ENCODE data around the gene SAMD8.
"Not testable (repeated sequence)": the region's sequence is repeated elsewhere in the genome, so short reads cannot be mapped to it uniquely, and the experiment has no call there.

The SAMD8 gene

GRCh38 chr10:75176046-75176445 lies 64.6 kb downstream of the SAMD8 start:
- no peak for DNase-seq
- intact Hi-C loops (cut with DNase I): no loop called here

GRCh38 chr10:75176736-75177135 lies 65.3 kb downstream of the SAMD8 start:
- intact Hi-C loops (cut with DNase I): no loop called here
- DNase-seq: no peak

GRCh38 chr10:75179657-75180177 lies 68.3 kb downstream of the SAMD8 start:
- intact Hi-C loops (cut with DNase I): no loop called here

GRCh38 chr10:75180592-75180991 lies 69.1 kb downstream of the SAMD8 start:
- no peak for DNase-seq
- intact Hi-C loops (cut with DNase I): no loop called here

More at GRCh38 chr10:75179657-75180177, 68.3 kb downstream of the SAMD8 start:
- no peak for DNase-seq

- intact Hi-C loops (cut with DNase I): no loop called here
- DNase-seq: no peak
These were observed 69.6 kb downstream of the SAMD8 start for GRCh38 chr10:75181073-75181472.

- intact Hi-C loops (cut with DNase I): no loop called here
- DNase-seq: no peak
These were observed 74.9 kb downstream of the SAMD8 start for GRCh38 chr10:75186310-75186709.

GRCh38 chr10:75187961-75188426 lies 76.5 kb downstream of the SAMD8 start:
- intact Hi-C loops (cut with DNase I): no loop called here
- peak in 36 of 42 donors; percentile 9 to 75 (median 42) for DNase-seq

GRCh38 chr10:75188522-75188921 lies 77.1 kb downstream of the SAMD8 start:
- intact Hi-C loops (cut with DNase I): not testable (repeated sequence)

GRCh38 chr10:75189266-75190096 lies 78.0 kb downstream of the SAMD8 start:
- intact Hi-C loops (cut with DNase I): no loop called here
- DNase-seq: no peak

More at GRCh38 chr10:75188522-75188921, 77.1 kb downstream of the SAMD8 start:
- not testable (repeated sequence) for DNase-seq

- DNase-seq: peak in 11 of 42 donors; percentile 5 to 58 (median 28)
- intact Hi-C loops (cut with DNase I): no loop called here
These were observed 80.5 kb downstream of the SAMD8 start for GRCh38 chr10:75191821-75192568.

- intact Hi-C loops (cut with DNase I): not testable (repeated sequence)
These were observed 83.2 kb downstream of the SAMD8 start for GRCh38 chr10:75194625-75195024.

GRCh38 chr10:75195035-75195763 lies 83.7 kb downstream of the SAMD8 start:
- DNase-seq: no peak
- intact Hi-C loops (cut with DNase I): no loop called here

More at GRCh38 chr10:75194625-75195024, 83.2 kb downstream of the SAMD8 start:
- not testable (repeated sequence) for DNase-seq

- DNase-seq: no peak
- intact Hi-C loops (cut with DNase I): no loop called here
These were observed 85.6 kb downstream of the SAMD8 start for GRCh38 chr10:75197066-75197465.

GRCh38 chr10:75197906-75198305 lies 86.5 kb downstream of the SAMD8 start:
- DNase-seq: peak in 40 of 42 donors; percentile 16 to 80 (median 54)
- intact Hi-C loops (cut with DNase I): no loop called here

- intact Hi-C loops (cut with DNase I); DNase-seq: not testable (repeated sequence)
These were observed 88.5 kb downstream of the SAMD8 start for GRCh38 chr10:75199949-75200348.

GRCh38 chr10:75201793-75202307 lies 90.4 kb downstream of the SAMD8 start:
- DNase-seq: no peak
- intact Hi-C loops (cut with DNase I): no loop called here

GRCh38 chr10:75202321-75203045 lies 91.0 kb downstream of the SAMD8 start:
- DNase-seq: no peak
- intact Hi-C loops (cut with DNase I): no loop called here

- intact Hi-C loops (cut with DNase I); DNase-seq: not testable (repeated sequence)
These were observed 91.7 kb downstream of the SAMD8 start for GRCh38 chr10:75203046-75203620.
